Ovary (tissue), 3 donors: ENCODE results near the gene BICDL1.

Experiments used
- POLR2A ChIP-seq: fragments of 450-650 bp; IDR thresholded peaks from one replicate; pipeline ENCODE4 v1.6.1; 2017; ENCODE audit warnings: antibody characterized with exemption, mild to moderate bottlenecking, moderate library complexity
- TF ChIP-seq, protein P1 (sequence below), 3 donors: fragments of 450-650 bp in 2 of 3; fragments of 200-600 bp in 1 of 3; IDR thresholded peaks; one replicate each; pipeline versions ENCODE4 v1.5.1 to v1.8.0; 2016 to 2022; ENCODE audit warnings: antibody characterized with exemption in 3 of 3, mild to moderate bottlenecking in 1 of 3
- donor health status: DM: no; HTN: no; CAD: no.

DNA sequence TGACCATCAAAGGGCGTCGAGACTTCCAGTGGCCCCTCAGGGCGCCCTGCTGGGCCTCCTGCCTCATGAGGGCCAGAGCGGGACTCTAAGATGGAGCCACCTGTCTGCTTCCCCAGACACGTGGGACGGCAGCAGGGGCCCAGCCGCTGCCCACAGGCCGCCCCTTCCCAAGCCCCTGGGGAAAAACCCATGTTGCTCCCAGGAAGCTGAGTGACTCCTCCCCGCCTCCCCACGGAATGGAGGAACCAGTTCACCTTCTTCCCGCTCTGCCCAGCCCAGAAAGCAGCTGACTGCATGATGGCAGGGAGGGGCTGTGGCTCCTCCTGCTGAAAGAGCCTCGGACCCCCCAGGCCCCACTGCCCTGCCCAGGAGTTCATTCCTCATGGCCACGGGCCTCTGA is 112.6 kb downstream of the BICDL1 start:
- TF ChIP-seq, protein P1, sequence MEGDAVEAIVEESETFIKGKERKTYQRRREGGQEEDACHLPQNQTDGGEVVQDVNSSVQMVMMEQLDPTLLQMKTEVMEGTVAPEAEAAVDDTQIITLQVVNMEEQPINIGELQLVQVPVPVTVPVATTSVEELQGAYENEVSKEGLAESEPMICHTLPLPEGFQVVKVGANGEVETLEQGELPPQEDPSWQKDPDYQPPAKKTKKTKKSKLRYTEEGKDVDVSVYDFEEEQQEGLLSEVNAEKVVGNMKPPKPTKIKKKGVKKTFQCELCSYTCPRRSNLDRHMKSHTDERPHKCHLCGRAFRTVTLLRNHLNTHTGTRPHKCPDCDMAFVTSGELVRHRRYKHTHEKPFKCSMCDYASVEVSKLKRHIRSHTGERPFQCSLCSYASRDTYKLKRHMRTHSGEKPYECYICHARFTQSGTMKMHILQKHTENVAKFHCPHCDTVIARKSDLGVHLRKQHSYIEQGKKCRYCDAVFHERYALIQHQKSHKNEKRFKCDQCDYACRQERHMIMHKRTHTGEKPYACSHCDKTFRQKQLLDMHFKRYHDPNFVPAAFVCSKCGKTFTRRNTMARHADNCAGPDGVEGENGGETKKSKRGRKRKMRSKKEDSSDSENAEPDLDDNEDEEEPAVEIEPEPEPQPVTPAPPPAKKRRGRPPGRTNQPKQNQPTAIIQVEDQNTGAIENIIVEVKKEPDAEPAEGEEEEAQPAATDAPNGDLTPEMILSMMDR (IDR thresholded peaks at IDR 0.05) = no peak
- TF ChIP-seq POLR2A = no peak
